Inferior parietal cortex (tissue), 1 donor: ENCODE data around the gene NCOA3.

Experiments
- DNase-seq: peaks from one replicate; pipeline ENCODE4 v3.0.0-alpha.2; 2016; ENCODE audit errors: extremely low spot score

Gene NCOA3

DNA sequence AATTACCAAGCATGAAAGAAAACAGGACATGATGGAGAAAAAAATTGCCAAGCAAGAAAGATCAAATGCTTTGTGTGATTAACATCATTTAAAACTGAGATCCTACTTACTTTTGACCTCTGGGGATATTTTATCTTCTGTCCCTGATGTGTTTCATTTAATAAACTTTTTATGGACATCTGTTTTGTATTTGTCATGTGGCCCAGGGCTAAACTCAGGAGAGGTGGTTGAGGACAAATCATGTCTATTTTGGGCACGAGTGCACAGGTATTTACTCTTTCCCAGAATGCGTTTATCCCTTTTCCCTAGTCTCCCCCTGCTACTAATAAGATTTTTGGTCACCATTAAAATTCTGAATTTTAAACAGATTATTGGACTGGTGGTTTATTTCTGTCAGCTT, 128.2 kb downstream of the NCOA3 start:
- DNase-seq: no peak

DNA sequence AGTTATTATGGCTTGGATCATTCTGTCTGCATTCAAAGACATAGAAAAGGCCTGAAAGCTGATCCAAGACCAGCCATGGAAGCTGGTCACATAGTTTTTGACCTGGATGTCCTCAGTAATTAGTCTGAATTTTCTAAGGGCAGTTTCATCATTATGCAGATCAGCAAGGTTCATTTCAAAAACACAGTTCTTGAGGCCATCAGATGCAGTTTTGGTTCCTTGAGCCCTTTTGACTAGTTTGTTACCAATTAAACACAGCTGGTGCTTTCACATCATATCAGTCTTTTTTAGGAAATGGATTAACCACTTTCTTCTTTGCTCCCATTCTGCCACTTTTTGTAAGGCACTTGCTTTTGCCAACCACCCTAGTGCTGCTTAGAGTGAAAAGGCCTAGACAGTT, 129.4 kb downstream of the NCOA3 start:
- no peak for DNase-seq

DNA sequence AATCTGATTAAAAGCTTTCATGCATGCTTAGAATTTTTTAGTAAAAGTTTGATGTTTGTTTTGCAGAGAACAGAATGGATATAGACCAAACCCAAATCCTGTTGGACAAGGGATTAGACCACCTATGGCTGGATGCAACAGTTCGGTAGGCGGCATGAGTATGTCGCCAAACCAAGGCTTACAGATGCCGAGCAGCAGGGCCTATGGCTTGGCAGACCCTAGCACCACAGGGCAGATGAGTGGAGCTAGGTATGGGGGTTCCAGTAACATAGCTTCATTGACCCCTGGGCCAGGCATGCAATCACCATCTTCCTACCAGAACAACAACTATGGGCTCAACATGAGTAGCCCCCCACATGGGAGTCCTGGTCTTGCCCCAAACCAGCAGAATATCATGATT, 133.6 kb downstream of the NCOA3 start:
- no peak for DNase-seq

DNA sequence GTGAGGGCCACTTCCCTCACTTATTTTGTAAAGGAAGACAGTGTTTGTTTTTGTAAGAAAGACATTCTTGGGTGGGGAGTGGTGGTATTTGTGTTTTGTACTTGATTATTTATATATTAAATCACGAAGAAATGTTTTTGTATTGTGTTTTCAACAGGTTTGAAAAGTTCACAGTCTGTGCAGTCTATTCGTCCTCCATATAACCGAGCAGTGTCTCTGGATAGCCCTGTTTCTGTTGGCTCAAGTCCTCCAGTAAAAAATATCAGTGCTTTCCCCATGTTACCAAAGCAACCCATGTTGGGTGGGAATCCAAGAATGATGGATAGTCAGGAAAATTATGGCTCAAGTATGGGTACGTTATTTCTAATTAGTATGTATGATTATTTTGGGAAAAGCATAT, 137.2 kb downstream of the NCOA3 start:
- no peak for DNase-seq

DNA sequence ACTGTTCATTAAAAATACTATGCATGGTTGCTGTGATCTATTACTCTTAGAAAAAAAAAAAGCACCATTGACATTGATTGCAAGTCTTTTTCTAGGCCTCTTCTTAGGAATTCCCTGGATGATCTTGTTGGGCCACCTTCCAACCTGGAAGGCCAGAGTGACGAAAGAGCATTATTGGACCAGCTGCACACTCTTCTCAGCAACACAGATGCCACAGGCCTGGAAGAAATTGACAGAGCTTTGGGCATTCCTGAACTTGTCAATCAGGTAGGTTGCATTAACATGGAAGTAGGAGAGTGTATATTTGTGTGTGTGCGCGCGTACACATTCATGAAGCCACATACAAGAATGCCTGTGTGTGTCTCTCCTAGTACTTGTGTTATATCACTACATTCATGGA, 140.4 kb downstream of the NCOA3 start:
- no peak for DNase-seq

DNA sequence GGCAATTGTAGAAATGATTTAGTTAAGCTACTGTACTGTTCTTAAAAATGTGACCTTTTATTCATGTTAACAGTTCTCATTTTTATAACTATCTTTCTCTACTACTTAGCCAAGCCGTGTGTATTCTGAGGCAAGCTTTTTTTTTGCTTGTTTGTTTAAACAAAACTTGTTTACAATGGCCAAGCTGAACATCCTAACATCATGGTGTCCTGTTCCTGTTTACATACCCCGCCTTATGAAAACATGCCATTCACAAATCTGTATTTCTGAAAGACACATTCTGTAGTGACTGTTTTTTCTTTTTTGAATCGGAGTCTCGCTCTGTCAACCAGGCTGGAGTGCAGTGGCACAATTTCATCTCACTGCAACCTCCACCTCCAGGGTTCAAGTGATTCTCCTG, 140.9 kb downstream of the NCOA3 start:
- no peak for DNase-seq

DNA sequence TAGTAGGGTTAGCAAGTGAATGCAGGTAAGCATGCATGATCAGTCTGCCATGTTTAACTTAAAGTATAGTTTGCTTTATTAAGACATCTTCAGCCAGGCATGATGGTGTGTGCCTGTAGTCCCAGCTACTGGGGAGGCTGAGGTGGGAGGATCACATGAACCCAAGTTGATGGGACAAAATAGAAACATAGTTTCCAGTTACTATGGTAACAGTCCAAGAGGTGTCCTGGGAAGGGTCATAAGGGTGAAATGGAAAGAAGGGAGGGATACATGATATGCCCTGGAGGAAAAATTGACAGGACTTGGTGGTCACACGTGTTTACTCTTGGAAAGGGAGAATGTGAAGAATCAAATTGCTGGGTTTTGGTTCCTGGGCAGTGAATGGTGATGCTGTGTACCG, 143.9 kb downstream of the NCOA3 start:
- no peak for DNase-seq

DNA sequence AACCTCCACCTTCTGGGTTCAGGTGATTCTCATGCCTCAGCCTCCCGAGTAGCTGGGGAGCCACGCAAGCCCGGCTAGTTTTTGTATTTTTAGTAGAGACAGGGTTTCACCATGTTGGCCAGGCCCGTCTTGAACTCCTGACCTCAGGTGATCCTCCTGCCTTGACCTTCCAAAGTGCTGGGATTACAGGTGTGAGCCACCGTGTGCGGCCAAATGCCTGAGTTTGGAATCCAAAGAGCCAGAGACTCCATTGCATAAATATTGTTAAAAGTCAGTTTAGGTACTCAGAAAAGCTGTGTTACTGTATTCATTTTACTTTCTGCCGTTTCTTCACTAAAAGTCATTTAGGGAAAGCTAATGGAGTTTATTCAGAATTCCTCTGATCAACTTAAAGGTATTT, 146.3 kb downstream of the NCOA3 start:
- DNase-seq: no peak

DNA sequence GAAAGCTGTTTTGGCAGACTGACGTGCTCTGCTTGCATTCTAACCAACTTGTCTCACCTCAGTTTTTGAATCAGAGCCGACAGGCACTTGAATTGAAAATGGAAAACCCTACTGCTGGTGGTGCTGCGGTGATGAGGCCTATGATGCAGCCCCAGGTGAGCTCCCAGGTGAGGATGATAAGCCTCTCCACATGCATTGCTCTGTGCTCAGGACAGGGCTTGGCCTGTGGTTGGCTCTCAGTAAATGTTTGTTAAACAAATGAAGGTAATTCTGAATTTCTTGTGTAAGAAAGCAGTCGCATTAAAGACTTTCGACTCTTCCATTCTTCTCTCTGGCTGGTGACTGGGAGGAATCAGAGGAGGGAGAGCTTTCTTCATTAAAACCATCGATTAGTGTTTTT, 147.3 kb downstream of the NCOA3 start:
- no peak for DNase-seq

DNA sequence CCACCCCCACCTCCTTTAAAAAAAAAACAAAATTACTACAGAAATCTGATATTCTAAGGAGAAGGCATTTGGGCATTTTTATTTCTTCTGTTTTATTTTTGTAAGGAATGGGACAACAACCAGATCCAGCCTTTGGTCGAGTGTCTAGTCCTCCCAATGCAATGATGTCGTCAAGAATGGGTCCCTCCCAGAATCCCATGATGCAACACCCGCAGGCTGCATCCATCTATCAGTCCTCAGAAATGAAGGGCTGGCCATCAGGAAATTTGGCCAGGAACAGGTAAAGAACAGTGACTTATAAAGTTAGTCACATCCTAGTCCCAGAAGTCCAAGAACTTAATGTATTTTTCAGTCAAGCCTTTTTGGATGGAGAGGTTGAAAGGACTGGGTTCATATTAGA, 150.6 kb downstream of the NCOA3 start:
- DNase-seq: no peak

DNA sequence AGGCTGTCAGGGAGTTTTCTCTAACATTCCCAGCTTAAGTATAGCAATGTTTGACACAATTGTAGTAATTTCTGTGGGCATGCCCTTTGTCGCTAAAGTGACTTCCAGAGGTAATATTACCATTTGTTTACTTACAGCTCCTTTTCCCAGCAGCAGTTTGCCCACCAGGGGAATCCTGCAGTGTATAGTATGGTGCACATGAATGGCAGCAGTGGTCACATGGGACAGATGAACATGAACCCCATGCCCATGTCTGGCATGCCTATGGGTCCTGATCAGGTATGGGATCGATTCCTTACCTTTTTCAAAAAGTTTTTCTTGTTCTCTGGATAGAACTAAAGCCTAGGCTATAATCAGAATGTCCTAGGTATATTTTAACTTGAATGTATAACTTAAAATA, 151.1 kb downstream of the NCOA3 start:
- no peak for DNase-seq

DNA sequence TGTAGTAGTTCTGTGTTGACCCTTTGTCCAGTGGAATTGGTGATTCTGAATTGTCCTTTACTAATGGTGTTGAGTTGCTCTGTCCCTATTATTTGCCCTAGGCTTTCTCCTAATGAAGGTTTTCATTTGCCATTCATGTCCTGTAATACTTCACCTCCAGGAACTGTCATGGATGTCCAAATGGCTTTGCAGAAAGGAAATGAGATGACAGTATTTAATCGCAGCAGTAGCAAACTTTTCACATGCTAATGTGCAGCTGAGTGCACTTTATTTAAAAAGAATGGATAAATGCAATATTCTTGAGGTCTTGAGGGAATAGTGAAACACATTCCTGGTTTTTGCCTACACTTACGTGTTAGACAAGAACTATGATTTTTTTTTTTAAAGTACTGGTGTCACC, 152.2 kb downstream of the NCOA3 start:
- DNase-seq: no peak

DNA sequence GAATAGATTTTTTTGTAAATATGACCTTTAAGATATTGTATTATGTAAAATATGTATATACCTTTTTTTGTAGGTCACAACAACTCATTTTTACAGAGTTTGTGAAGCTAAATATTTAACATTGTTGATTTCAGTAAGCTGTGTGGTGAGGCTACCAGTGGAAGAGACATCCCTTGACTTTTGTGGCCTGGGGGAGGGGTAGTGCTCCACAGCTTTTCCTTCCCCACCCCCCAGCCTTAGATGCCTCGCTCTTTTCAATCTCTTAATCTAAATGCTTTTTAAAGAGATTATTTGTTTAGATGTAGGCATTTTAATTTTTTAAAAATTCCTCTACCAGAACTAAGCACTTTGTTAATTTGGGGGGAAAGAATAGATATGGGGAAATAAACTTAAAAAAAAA, 152.7 kb downstream of the NCOA3 start:
- no peak for DNase-seq

DNA sequence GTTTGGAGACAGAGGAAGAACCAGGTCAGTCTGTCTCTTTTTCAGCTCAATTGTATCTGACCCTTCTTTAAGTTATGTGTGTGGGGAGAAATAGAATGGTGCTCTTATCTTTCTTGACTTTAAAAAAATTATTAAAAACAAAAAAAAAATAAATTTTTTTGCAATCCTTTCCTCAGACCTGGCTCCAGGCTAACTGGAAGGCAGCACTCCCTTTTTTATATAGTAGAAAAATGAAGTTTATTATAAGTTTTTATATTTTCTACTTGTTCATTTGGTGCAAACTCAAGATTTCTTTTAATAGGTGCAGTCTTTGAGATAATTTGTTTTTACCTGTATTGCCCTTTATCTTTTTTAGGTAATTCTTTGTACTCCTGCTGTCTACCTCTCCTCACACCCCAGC, 153.9 kb downstream of the NCOA3 start:
- DNase-seq: no peak

DNA sequence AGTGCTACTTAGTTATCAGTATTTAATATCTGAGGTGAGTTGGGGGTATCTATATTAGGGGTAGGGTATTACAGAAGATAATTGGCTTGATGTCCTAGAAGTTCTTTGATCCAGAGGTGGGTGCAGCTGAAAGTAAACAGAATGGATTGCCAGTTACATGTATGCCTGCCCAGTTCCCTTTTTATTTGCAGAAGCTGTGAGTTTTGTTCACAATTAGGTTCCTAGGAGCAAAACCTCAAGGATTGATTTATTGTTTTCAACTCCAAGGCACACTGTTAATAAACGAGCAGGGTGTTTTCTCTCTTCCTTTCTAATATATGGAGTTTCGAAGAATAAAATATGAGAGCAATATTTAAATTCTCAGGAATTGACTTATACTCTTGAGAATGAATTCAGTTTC, 154.6 kb downstream of the NCOA3 start:
- DNase-seq: no peak

DNA sequence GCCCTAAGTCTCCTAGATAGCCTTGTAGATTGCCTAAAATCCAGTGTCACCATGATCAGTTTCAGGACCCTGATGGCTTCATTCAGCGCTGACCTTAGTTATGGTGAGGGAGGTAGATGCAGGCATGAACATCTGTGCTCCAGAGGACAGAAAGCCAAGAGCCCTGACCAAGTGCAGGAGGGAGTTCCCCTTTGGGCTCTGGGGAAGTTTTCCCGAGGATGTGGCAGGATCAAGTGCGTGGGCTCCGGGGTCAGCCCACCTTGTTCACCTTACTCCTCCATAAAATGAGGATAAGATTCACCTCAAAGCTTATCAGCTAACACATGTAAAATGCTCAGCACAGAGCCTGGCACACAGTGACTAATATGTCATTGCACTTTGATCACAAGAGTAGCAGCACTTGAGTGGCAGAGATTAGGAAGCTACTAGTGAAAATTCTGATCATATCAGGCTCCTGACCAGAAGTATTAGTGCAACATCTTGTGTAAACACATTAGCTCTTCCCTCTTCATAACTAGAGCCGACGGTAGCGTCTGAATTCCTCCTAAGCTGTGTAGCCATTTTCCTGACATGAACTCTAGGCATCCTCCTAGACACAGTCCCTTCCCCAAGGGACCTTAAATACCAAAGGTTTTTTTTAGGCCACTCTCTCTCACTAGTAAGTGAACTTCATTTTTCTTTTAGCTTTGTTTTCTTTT, 158.4 kb downstream of the NCOA3 start:
- no peak for DNase-seq

DNA sequence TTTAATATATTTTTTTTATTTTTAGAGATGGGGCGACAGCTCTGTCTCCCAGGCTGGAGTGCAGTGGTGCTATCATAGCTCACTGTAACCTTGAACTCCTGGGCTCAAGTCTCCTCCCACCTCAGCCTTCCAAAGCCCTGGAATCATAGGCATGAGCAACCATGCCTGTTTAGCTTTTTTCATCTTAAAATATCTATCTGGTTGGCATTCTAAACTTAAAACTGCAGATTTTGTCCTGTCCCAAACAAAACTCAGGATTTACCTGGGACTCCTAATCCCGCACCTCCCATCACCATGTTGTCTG, 158.9 kb downstream of the NCOA3 start:
- no peak for DNase-seq

DNA sequence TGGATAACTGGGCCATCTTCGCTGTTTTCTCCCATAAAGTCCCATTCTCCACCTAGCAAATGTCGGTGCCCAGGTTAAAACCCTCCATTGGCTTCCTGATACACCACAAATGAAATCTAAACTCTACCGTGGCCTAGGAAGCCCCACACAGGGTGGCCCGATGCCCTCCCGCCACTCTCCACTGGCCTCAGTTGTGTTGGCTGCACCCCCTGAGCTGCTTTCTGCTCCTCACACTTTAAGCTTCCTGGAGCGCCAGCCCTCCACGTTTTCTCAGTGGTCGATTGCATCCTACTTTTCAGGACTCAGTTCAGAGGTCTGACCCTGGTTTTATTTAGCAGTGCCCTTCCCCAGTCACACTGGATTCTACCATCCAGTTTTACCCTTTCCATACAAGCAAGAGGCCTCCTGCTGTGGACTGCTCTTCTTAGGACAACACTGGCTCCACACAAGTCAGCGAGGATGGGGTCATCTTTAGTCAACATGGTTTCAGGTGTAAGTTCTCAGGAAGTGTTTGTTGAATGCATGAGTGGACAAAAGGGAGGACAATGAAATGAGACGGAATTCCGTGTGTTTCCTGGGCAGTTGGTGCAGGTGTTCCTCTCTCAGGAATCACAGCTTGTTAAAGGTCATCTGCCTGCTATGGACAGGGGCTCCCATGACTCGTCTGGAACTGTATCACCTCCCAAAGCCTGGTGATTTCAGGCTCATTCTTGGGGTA, 159.5 kb downstream of the NCOA3 start:
- no peak for DNase-seq

DNA sequence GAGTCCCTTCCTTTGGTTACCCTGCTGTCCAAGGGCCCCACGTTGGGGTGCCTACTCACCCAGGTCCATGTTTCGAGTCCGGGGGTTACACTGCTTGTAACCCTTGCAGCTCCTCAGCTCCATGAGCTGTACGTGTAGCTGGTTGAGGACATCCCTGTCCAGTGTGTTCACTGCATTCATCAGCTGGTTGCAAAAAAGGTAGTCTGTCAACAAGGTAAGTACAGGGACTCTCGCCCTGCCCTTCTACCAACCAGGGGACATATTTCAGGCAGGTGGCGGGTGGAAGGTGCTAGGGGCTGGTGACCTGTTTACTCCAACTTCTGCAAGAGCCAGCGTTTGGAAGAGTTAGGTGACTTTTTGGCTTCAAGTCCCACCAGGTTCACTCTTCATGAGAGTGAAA, 160.0 kb downstream of the NCOA3 start:
- no peak for DNase-seq

DNA sequence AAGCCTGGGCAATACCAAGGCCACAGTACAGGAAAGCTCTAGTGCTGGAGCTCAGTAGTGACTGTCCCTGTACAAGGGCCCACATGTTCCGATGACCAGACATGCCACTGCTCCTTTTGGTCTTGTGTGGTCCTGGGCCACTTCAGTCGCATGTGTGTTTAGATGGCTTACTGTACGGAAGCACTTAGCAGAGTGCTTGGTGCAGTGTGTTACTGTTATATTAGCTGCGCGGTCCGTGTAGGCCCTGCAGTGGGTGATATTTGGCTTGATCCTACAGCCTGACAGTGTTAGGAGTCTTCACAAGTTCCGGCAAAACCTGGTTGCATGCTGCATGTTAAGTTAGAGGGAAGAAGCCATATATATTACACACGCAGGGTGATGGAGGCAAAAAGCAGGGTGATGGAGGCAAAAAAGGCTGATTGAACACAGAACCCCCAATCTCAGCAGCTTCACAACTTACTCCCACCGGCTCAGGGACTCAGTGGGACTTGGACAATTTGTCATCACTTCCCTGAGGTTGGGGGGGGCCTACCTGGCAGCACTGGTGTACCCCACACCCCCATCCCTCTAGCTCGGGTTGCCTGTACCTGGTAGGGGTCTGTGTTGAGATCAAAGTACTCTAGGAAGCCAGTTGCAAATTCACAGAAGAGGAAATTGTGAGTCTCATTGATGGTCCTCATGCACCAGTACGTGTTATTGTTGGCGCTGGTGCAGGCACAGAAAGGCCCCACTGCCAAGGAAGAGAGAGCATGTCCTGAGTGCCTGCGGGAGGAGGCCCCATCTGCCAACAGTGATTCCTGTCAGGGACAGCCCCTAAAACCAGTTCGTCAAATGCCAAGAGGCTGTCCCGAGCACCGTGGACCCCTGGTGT, 161.0 kb downstream of the NCOA3 start:
- no peak for DNase-seq

DNA sequence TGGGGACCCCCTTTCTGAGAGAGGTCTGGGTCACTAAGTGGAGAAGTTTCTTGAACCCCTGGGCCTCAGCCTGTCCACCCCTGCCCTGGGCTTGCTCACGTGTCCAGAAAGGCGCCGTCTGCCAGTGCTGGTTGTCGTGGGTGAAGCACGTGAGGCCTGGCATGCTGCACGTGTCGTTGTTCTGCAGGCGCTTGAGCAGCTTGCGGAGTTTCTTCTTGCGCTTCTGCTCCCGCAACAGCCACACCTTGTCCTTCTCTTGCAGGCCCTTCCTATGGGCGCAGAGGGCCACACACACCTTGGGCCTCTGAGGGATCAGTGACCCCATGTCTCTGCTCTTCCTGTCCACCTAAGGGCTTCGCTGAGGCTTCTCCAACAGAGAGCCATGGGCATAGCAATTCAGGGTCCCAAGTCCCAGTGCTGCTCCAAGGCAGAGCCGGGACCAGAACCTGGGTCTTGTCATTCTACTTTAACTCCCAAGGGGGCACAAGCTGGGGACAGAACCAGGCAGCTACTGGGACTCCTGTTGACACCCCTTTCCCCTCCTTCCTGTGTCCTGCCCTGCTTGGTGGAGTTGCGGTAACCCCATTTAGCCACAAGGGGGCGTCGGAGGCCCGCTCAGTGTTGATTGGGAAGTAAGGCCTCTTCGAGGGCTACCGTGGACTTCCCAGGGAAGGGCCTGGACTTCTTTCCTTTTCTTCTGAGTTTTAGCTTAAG, 161.8 kb downstream of the NCOA3 start:
- peak; percentile 88 for DNase-seq

DNA sequence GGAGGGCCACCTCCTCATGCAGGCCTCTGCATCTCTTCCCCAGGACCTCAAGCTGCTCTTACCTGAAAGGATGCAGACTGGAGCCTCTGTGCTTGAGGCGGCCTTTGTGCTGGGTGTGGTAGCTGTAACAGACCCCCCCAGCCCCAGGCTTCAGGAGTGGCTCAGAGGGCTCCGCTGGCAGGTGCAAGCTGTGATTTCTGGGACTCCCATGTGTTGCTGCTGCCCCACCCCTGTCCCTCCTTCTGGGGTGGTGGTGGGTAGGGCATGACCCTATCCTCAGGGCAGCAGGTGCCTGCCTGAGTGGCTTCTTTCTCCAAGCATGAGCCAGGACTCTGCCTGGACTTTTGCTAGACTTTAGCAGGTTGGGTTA, 162.4 kb downstream of the NCOA3 start:
- DNase-seq: no peak
